ENCODE measurements around the gene IQGAP2. TPM values are rescaled to one million over a fixed set of nuclear protein-coding genes. Genes with fewer than 3 reads are reported as not detected.

IQGAP2 gene
- total and polyA plus RNA-seq, 2 of the 8 experiments (the other 6 are each of a cell fraction or from before 2014, with no cell fraction given): 19.7 to 66.0 TPM

DNA sequence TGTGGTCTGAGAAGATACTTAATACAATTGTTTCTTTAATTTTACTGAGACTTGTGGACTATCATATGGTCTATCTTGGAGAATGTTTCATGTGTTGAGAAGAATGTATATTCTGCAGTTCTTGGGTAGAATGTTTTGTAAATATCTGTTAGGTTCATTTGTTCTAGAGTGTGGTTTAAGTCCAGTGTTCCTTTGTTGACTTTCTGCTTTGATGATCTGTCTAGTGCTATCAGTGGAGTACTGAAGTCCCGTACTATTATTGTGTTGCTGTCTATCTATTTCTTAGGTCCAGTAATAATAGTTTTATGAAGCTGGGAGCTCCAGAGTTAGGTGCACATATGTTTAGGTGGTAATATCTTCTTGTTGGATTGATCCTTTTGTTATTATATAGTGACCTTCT, 36.1 kb downstream of the IQGAP2 start:
- Histone ChIP-seq H4K91ac (replicated peaks; ENCODE audit: insufficient read length, low read length) (no peak overlapping the region), H3K18ac (ENCODE audit: extremely low read depth, low read length) (no peak overlapping the region), H3K27ac (ENCODE audit: low read depth, low read length) (no peak overlapping the region), H2AFZ (ENCODE audit: low read length) (no peak overlapping the region), H2BK20ac (ENCODE audit: low read length) (no peak overlapping the region), H2BK120ac (replicated peaks; ENCODE audit: low read depth, low read length) (no peak overlapping the region), H4K8ac (ENCODE audit: extremely low read depth, insufficient read depth, low read length) (no peak overlapping the region), H3K23ac (ENCODE audit: insufficient read length) (no peak overlapping the region), H4K5ac (ENCODE audit: insufficient read length, low read depth, low read length) (no peak overlapping the region), H3K4me1 (replicated peaks in 1 of 4; ENCODE audit: control insufficient read depth in 3 of 4, insufficient read depth in 4 of 4, low read length in 3 of 4) (no peaks in the 10 kb centered on the region), H3K9me3 (ENCODE audit: insufficient read depth in 2 of 2, low read depth in 1 of 2, low read length in 1 of 2) (0 out of 4 replicates have a peak, but pooled peaks cover 0 to 6% of the 10 kb centered on the region in 2 experiments), H2BK15ac (ENCODE audit: low read length) (no peak overlapping the region), H3K4me2 (ENCODE audit: insufficient read depth in 1 of 2, low read depth in 2 of 2, low read length in 2 of 2) (no peak overlapping the region), H3K4ac (replicated peaks; ENCODE audit: insufficient read length, low read depth, low read length) (no peak overlapping the region), H2AK5ac (ENCODE audit: low read depth, low read length) (no peak overlapping the region), H3K14ac (ENCODE audit: insufficient read length) (no peak overlapping the region), H4K20me1 (replicated peaks in 1 of 2; ENCODE audit: control insufficient read depth in 1 of 2, insufficient read depth in 2 of 2, low read length in 2 of 2) (no peaks in the 10 kb centered on the region), H3K4me3 (ENCODE audit: extremely low read depth in 1 of 4, insufficient read depth in 2 of 4, low read depth in 3 of 4, low read length in 4 of 4) (no peak overlapping the region), H3K56ac (replicated peaks; ENCODE audit: insufficient read length, low read depth, low read length) (no peak overlapping the region), H3K36me3 (ENCODE audit: control insufficient read depth in 2 of 4, insufficient read depth in 4 of 4, low read length in 3 of 4) (no peaks in the 10 kb centered on the region), H3K79me1 (ENCODE audit: low read depth, low read length) (no peaks in the 10 kb centered on the region; the same call in 1 of the 2 replicates), H3K27me3 (replicated peaks in 1 of 4; ENCODE audit: control insufficient read depth in 3 of 4, extremely low read depth in 1 of 4, insufficient read depth in 3 of 4, low read length in 3 of 4) (no peaks in the 10 kb centered on the region), H3K23me2 (ENCODE audit: low read depth, low read length) (no peaks in the 10 kb centered on the region), H3K79me2 (ENCODE audit: control insufficient read depth in 1 of 2, insufficient read depth in 2 of 2, low read length in 2 of 2) (peaks cover 2 to 61% of the 10 kb centered on the region in 2 experiments; a peak in 2 of 4 replicates), H3K9ac (replicated peaks in 1 of 4; ENCODE audit: extremely low read depth in 1 of 4, low read depth in 3 of 4, low read length in 3 of 4) (no peak overlapping the region), H2BK5ac (ENCODE audit: low read depth, low read length) (no peak overlapping the region), H2BK12ac (ENCODE audit: low read depth, low read length) (no peak overlapping the region)
- ChIA-PET POLR2A (ENCODE audit: partially characterized antibody) (interaction anchor here (1.2 kb wide), 1 partner anchor 9 kb away, joined by 4 read pairs; no protein-coding TSS in a partner anchor), CTCF (ENCODE audit: partially characterized antibody) (interaction anchor here (1.4 kb wide), 1 partner anchor 15 kb away, joined by 3 read pairs; no protein-coding TSS in a partner anchor)
- no peak for FAIRE-seq
- 94% methylated on average over 1 of the region's 1 CpG; no CpG with 5 or more reads in 1 of the 2 experiments for WGBS, 2 experiments (ENCODE audit: extremely low coverage in 1 of 2, insufficient coverage in 1 of 2, insufficient read length in 1 of 2, insufficient replicate concordance in 2 of 2, low coverage in 1 of 2, low lambda C conversion rate in 2 of 2, missing lambda C conversion rate in 1 of 2)
- DNase-seq (ENCODE audit: low read depth in 1 of 2, low spot score in 2 of 2): no peak
- TF ChIP-seq FOSL1 (IDR thresholded peaks at IDR 0.05; ENCODE audit: insufficient read depth, low read depth, low read length): no peak
- no peak for TF ChIP-seq NANOG (IDR thresholded peaks at IDR 0.05; ENCODE audit: insufficient read depth, low read depth, low read length, poor library complexity, severe bottlenecking)
- no peak for TF ChIP-seq RNF2 (IDR thresholded peaks at IDR 0.05; ENCODE audit: borderline replicate concordance, low read depth, low read length, missing control alignments, poor library complexity, severe bottlenecking)
- TF ChIP-seq EP300 (IDR thresholded peaks at IDR 0.05; ENCODE audit: borderline replicate concordance in 1 of 2, low read depth in 2 of 2, low read length in 2 of 2): no peak
- TF ChIP-seq POLR2AphosphoS5 (IDR thresholded peaks at IDR 0.05; ENCODE audit: low read depth, low read length): no peak
- TF ChIP-seq SIN3A (conservative IDR thresholded peaks at IDR 0.05 in 1 of 2, IDR thresholded peaks at IDR 0.05 in 1 of 2; ENCODE audit: low read depth in 1 of 2, low read length in 2 of 2): no peak
- no peak for TF ChIP-seq RAD21 (IDR thresholded peaks at IDR 0.05 in 1 of 2, conservative IDR thresholded peaks at IDR 0.05 in 1 of 2; ENCODE audit: low read depth in 2 of 2, low read length in 2 of 2)
- TF ChIP-seq, protein P1, sequence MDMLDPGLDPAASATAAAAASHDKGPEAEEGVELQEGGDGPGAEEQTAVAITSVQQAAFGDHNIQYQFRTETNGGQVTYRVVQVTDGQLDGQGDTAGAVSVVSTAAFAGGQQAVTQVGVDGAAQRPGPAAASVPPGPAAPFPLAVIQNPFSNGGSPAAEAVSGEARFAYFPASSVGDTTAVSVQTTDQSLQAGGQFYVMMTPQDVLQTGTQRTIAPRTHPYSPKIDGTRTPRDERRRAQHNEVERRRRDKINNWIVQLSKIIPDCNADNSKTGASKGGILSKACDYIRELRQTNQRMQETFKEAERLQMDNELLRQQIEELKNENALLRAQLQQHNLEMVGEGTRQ (IDR thresholded peaks at IDR 0.05; ENCODE audit: low read length): no peak
- no peak for TF ChIP-seq TEAD4 (IDR thresholded peaks at IDR 0.05; ENCODE audit: low read depth, low read length)
- no peak for TF ChIP-seq YY1 (IDR thresholded peaks at IDR 0.05; ENCODE audit: low read depth, low read length)
- no peak for TF ChIP-seq MAFK (IDR thresholded peaks at IDR 0.05; ENCODE audit: low read depth, low read length)
- TF ChIP-seq CHD2 (IDR thresholded peaks at IDR 0.05; ENCODE audit: low read length): no peak

All from H1 (cell line).